HepG2 (cell line): ENCODE data around the gene GFY.

Experiments
- ARID2 ChIP-seq: sonication (generic); formaldehyde crosslinking; IDR thresholded peaks from 2 replicates; pipeline ENCODE4 v1.8.1; 2022; ENCODE audit warnings: mild to moderate bottlenecking, missing genetic modification reagents, borderline replicate concordance
- ARNT2 ChIP-seq: sonication (generic); formaldehyde crosslinking; IDR thresholded peaks from 2 replicates; pipeline ENCODE4 v1.8.0; 2022; ENCODE audit warnings: mild to moderate bottlenecking, low read depth, missing genetic modification reagents, moderate library complexity
- CAMTA2 ChIP-seq: sonication (generic); formaldehyde crosslinking; IDR thresholded peaks from 2 replicates; pipeline ENCODE4 v1.4.0; 2020; ENCODE audit warnings: mild to moderate bottlenecking, missing genetic modification reagents, borderline replicate concordance
- EEA1 ChIP-seq: sonication (generic); formaldehyde crosslinking; IDR thresholded peaks from 2 replicates; pipeline ENCODE4 v1.5.1; 2020; ENCODE audit warnings: mild to moderate bottlenecking, missing genetic modification reagents, borderline replicate concordance
- ELF4 ChIP-seq: sonication (generic); formaldehyde crosslinking; IDR thresholded peaks from 2 replicates; pipeline ENCODE4 v1.5.0; 2020; ENCODE audit warnings: missing genetic modification reagents, mild to moderate bottlenecking, moderate library complexity, borderline replicate concordance
- EP300 ChIP-seq, 3 experiments: sonication (generic) in 1 of 3; formaldehyde crosslinking in 1 of 3; IDR thresholded peaks; 2 replicates each; pipeline versions ENCODE4 v1.5.1 to v1.6.1; 2011 to 2020; ENCODE audit warnings: low read depth in 2 of 3, low read length in 2 of 3, borderline replicate concordance in 1 of 3, improper control_type of control experiment in 1 of 3, mild to moderate bottlenecking in 1 of 3, missing genetic modification reagents in 1 of 3, moderate library complexity in 1 of 3
- JARID2 ChIP-seq: sonication (generic); formaldehyde crosslinking; IDR thresholded peaks from 2 replicates; pipeline ENCODE4 v1.8.1; 2023; ENCODE audit warnings: missing genetic modification reagents, inconsistent platforms; ENCODE audit not compliant: insufficient replicate concordance
- NR2C2 ChIP-seq: sonication (generic); formaldehyde crosslinking; IDR thresholded peaks from 2 replicates; pipeline ENCODE4 v1.4.0; 2020; ENCODE audit warnings: missing genetic modification reagents, mild to moderate bottlenecking, moderate library complexity, borderline replicate concordance
- POLR2A ChIP-seq, 2 experiments: IDR thresholded peaks; 2 replicates each; pipeline ENCODE4 v1.6.1; 2011; ENCODE audit warnings: low read depth in 2 of 2, low read length in 2 of 2, mild to moderate bottlenecking in 1 of 2, moderate library complexity in 1 of 2; ENCODE audit not compliant: insufficient read depth in 1 of 2
- ZKSCAN8 ChIP-seq: IDR thresholded peaks from 2 replicates; pipeline ENCODE4 v1.6.1; 2016; ENCODE audit warnings: borderline replicate concordance, missing genetic modification reagents, missing compliant biosample characterization
- TF ChIP-seq, protein P1 (sequence below): sonication (generic); formaldehyde crosslinking; IDR thresholded peaks from 2 replicates; pipeline ENCODE4 v1.4.0; 2020; ENCODE audit warnings: missing genetic modification reagents
- TF ChIP-seq, protein P2 (sequence below): sonication (generic); formaldehyde crosslinking; IDR thresholded peaks from 2 replicates; pipeline ENCODE4 v1.5.0; 2020; ENCODE audit warnings: mild to moderate bottlenecking, missing genetic modification reagents, moderate library complexity

DNA sequence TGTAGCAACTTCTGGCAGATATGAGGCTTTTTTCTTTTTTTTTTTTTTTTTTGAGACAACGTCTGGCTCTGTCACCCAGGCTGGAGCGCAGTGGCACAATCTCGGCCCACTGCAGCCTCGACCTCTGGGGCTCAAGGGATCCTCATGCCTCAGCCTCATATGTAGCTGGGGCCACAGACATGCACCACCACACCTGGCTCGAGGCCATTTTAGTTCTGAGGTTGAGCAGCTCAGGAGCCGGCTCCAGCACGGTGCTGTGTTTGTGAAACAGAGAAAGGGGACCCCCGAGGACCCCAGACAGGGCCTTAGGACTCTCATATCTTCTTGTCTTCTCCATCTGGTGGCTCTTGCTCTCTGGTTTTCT lies 45.4 kb downstream of the GFY start:
- TF ChIP-seq EEA1, result no peak
- TF ChIP-seq ARNT2 (CRISPR knock-in tag), result no peak
- no peak for TF ChIP-seq JARID2 (CRISPR knock-in tag)
- TF ChIP-seq CAMTA2 (CRISPR knock-in tag), result no peak
- TF ChIP-seq EP300 (IDR thresholded peaks at IDR 0.05; ENCODE audit: low read depth in 2 of 2, low read length in 2 of 2), result no peak
- no peak for TF ChIP-seq EP300 (CRISPR knock-in tag; IDR thresholded peaks at IDR 0.05; ENCODE audit: borderline replicate concordance)
- TF ChIP-seq POLR2A (IDR thresholded peaks at IDR 0.05; ENCODE audit: insufficient read depth in 1 of 2, low read depth in 2 of 2, low read length in 2 of 2), result no peak
- no peak for TF ChIP-seq ELF4 (CRISPR knock-in tag)
- TF ChIP-seq, protein P1, sequence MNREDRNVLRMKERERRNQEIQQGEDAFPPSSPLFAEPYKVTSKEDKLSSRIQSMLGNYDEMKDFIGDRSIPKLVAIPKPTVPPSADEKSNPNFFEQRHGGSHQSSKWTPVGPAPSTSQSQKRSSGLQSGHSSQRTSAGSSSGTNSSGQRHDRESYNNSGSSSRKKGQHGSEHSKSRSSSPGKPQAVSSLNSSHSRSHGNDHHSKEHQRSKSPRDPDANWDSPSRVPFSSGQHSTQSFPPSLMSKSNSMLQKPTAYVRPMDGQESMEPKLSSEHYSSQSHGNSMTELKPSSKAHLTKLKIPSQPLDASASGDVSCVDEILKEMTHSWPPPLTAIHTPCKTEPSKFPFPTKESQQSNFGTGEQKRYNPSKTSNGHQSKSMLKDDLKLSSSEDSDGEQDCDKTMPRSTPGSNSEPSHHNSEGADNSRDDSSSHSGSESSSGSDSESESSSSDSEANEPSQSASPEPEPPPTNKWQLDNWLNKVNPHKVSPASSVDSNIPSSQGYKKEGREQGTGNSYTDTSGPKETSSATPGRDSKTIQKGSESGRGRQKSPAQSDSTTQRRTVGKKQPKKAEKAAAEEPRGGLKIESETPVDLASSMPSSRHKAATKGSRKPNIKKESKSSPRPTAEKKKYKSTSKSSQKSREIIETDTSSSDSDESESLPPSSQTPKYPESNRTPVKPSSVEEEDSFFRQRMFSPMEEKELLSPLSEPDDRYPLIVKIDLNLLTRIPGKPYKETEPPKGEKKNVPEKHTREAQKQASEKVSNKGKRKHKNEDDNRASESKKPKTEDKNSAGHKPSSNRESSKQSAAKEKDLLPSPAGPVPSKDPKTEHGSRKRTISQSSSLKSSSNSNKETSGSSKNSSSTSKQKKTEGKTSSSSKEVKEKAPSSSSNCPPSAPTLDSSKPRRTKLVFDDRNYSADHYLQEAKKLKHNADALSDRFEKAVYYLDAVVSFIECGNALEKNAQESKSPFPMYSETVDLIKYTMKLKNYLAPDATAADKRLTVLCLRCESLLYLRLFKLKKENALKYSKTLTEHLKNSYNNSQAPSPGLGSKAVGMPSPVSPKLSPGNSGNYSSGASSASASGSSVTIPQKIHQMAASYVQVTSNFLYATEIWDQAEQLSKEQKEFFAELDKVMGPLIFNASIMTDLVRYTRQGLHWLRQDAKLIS, result no peak
- TF ChIP-seq, protein P2, sequence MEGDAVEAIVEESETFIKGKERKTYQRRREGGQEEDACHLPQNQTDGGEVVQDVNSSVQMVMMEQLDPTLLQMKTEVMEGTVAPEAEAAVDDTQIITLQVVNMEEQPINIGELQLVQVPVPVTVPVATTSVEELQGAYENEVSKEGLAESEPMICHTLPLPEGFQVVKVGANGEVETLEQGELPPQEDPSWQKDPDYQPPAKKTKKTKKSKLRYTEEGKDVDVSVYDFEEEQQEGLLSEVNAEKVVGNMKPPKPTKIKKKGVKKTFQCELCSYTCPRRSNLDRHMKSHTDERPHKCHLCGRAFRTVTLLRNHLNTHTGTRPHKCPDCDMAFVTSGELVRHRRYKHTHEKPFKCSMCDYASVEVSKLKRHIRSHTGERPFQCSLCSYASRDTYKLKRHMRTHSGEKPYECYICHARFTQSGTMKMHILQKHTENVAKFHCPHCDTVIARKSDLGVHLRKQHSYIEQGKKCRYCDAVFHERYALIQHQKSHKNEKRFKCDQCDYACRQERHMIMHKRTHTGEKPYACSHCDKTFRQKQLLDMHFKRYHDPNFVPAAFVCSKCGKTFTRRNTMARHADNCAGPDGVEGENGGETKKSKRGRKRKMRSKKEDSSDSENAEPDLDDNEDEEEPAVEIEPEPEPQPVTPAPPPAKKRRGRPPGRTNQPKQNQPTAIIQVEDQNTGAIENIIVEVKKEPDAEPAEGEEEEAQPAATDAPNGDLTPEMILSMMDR (CRISPR knock-in tag), result no peak
- TF ChIP-seq ARID2, result no peak
- TF ChIP-seq ZKSCAN8 (CRISPR knock-in tag), result no peak
- TF ChIP-seq NR2C2 (CRISPR knock-in tag), result no peak
